HG03457 (cell line): ENCODE results near the gene MRPL44.

Experiments used
- ATAC-seq: cut with Tn5 transposase; IDR thresholded peaks from one replicate; pipeline ENCODE4 v1.9.1; 2021; ENCODE audit warnings: moderate number of reproducible peaks; ENCODE audit not compliant: unreplicated experiment

Gene MRPL44

GRCh38 chr2:223969856-223970255 lies 12.6 kb downstream of the MRPL44 start:
- no peak for ATAC-seq

DNA sequence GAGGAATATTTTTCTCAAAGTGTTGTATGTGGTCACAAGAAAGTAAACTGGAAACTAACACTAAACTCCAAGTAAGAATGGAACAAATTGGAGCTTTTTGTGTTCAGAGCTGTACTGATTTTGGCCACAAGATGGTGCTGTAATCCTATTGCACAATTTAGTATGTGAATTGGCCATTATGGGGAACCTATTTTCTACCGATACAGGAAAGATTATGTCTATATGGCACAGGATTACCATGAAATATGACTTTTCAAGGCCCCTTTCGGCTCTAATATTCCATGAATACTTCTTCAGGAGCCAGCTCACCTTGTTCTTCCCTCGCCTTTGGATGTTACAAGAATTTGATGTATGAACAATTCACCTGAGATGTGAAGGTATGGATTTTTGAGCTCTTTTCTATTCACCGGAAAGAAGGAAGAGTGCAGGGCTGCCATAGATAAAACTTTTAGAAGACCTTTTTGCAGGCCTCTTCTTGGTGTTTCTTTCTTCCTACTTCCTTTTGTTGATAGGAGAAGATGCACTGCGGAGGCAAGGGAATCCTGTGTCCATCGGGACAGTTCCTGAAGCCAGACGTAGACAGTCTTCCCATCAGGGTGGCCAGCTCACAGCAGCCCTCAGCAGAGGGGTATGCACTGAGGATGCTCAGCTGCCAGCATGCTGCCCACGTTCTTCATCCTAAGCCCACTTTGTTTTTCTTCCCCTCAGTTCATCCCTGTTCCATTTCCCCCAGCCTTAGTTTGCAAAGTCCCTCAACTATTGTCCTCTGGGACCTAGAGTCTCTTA lies 13.3 kb downstream of the MRPL44 start:
- ATAC-seq = peak; percentile 62

GRCh38 chr2:223971731-223972130 lies 14.5 kb downstream of the MRPL44 start:
- no peak for ATAC-seq

DNA sequence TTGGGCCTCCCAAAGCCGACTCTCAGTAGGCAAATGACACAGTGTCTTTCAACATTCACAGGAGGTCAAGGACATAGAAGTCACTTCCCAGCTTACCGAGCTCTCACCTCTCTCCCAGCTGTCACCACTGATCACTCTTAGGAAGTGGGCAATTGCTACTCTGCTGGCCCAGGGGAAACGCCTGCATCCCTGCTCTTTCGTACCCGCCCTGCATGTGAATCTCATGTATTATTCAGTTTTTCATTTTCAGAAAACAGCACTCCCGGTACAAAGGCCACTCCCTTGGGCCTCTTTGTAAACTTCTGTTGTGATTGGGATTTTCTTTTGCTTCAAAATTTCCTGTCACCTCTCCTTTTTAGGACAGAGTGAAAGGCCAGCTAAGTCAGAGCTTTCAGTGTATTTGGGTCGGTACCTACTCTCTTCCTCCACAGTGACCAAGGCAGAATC lies 15.4 kb downstream of the MRPL44 start:
- no peak for ATAC-seq

DNA sequence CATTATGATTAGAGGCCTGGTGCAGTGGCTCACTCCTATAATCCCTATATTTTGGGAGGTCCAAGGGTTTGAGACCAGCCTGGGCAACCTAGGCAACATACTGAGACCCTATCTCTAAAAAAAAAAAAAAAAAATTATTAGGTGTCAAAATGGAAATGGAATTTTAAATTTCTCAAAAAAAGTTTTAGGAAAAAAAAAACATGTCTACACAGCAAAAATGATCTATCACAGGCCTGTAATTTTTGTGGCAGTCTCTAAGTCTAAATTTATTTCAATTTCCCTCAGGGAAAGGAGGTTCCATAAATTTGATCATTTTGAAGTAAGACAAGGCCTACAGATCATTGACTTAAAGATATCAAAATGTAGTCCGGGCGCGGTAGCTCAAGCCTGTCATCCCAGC lies 16.3 kb downstream of the MRPL44 start:
- ATAC-seq = no peak

GRCh38 chr2:223976635-223977226 lies 19.5 kb downstream of the MRPL44 start:
- no peak for ATAC-seq

DNA sequence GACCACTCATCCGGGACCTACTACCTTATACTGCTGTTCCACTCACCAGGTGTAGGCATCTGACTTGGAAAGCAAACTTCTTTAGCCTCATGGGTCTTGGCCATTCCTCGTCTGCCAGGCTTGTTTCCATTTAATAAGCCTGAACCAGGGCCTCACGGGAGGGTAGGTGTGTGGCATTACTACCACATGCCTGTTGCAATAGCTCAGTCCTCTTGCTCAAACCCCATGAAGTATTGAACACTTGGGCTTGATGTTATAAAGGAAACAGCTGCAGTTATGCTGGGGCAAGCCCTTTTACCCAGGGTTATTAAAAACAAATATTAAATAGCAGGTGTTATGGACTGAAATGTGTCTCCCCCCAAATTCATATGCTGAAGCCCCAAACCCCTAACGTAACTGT lies 21.2 kb downstream of the MRPL44 start:
- no peak for ATAC-seq

DNA sequence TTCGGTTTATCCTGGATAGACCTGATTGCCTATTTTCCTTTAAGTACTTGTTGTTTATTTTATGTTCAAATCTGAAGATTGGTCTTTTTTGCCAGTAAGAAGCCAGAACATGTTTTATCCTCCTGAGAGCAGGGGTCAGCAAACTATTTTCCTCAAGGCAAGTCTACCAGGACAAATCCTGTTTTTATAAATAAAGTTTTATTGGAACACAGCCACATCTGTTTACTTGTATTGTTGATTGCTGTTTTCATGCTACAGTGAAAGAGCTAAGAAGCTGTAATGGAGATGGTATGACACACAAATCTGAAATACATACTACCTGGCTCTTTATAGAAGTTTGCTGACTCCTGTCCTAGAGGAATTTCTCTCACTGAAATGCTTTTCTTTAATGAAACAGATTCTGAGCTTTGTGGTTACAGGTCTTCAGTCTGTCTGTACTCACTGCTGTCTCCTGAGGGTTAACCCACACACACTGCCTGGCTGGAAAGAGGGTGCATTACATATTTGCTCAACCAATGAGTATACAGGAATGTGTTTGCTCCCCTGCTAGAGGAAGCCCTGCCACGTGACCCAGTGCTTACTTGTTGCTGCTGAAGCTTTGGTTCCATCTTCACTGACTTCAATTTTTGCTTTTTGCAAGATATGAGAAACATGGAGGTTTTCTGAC lies 22.6 kb downstream of the MRPL44 start:
- ATAC-seq = no peak

DNA sequence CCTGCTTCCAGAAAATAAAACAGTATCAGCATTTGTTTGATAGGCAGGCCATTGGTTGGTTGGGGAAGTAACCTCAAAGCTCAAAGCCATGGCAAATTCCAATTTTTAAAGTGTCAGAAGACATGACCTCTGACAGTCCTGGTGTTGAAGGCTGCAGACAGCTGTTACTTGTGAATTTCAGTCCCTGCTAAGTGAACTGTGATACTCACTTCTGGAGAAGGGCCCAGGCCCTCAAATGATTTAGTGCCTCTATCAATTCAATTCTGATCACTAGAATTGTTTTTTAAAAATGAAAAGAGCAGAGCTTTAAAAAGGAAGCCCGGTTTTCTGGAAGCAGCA lies 23.1 kb downstream of the MRPL44 start:
- no peak for ATAC-seq

GRCh38 chr2:223980803-223981202 lies 23.5 kb downstream of the MRPL44 start:
- ATAC-seq = no peak

DNA sequence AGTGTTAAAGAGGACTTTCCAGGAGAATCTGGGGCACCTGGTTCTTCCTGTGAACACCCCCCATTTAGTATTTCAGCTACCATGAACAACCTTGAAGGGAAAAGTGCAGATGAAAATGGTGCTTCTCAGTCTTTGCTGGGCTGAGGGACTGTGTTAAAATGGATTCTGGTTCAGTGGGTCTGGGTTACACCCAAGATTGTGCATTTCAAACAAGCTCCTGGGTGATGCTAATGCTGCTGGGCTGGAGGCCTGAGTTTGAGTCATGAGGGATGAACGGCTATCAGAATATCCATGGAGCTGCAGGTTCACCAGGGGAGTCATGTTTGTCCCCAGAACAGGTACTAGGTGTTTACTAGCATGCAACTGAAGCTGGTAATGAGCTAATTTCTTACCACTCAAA lies 24.0 kb downstream of the MRPL44 start:
- no peak for ATAC-seq

GRCh38 chr2:223989206-223989855 lies 32.1 kb downstream of the MRPL44 start:
- no peak for ATAC-seq

DNA sequence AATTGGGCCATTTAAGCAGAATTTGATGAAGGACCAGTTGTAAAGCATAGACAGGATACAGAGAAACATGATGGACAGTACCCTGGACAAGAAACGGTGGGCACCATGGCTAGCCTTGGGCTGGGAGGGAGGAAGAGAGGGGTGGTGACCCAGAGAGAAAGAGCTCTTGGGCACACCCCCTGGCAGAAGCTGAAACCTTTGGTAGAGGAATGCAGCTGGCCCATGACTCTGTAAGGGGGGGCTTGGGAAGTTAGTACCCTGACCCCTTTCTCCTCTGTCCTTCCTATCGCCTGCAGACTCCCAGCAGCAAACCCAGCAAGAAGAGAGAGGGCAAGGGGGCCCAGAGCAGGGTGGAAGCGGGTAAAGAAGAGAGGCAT lies 32.6 kb downstream of the MRPL44 start:
- ATAC-seq = no peak

DNA sequence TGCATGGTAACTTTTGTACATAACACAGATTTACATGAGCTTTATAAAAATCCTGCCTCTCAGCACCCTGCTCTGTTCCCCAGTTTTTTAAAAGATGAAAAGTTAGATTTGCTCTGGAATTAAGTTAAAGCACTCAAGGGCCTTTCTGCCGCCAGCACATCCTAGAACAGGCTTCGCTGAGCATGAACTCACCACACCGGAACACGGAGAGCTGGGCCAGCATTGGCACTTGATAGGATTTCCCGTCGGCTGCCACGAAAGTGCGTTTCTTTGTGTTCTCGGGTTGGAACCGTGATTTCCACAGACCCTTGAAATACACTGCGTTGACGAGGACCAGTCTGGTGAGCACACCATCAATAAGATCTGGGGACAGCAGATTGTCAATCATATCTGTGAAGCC lies 34.3 kb downstream of the MRPL44 start:
- ATAC-seq = no peak

DNA sequence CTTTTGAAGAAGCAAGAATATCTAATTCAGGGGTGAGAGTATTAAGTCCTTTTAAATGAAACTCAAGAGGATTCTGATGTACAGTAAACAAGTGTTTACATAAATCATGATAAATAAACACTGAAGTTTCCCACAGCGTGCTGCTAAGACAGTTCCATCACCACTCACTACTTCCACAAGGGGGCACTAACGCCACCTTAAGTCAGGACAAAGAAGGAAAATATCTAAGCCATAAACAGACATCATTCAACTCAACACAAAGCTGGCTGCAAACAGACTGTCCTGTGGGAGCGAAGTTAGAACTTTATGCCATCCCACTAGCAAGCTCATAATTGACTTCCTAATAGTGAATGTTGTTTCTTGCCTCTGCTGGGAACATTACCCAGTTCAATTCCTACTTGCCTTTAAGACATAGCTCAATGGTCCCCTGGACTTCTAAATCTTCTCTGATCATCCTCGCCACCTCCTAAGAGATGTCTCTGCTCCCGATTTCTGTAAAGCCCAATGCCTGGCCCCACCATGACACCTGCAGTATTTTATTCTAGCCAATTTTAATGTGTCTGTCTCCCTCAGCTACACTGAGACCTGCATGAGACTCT lies 36.5 kb downstream of the MRPL44 start:
- ATAC-seq = no peak

GRCh38 chr2:223994562-223995162 lies 37.4 kb downstream of the MRPL44 start:
- no peak for ATAC-seq

- no peak for ATAC-seq
These were observed 38.3 kb downstream of the MRPL44 start for GRCh38 chr2:223995569-223995968.

GRCh38 chr2:223996391-223996790 lies 39.1 kb downstream of the MRPL44 start:
- no peak for ATAC-seq

DNA sequence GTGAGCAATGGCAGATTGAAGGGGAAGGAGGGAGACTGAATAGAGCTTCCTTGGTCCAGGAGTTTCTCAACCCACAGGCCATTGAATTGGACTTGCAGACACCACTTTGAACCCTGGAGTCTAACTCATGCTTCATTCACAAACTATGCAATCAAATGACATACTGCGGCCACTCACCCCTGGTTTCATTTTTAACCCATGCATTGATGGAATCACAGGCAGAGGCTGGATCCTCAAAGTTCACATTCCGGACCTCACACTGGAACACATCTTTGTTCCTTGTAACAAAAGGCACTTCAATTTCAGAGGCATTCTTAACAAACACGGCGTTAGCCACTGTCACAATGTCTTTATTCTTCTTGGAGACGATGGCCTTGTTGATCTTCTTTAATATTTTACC lies 40.7 kb downstream of the MRPL44 start:
- no peak for ATAC-seq

DNA sequence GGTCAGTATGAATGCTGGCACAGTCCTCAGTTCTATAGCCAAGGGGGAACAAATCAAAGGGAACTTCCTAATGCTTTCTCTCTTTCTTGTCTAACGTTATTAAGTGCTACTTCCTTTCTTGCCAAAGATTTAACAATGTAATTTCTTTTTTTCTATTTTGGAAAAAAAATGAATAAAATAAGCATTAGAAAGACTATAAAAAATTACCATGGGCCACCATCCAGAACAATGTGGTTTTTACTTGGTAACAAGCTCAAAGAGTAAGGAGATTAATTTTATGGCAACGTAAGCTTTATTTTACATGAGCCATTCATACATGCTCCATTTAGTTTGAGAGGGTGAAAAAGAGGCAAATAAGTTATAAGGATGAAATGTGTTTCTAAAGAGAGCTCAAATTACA lies 41.7 kb downstream of the MRPL44 start:
- ATAC-seq = no peak

- no peak for ATAC-seq
These were observed 42.6 kb downstream of the MRPL44 start for GRCh38 chr2:223999862-224000261.
